ENCODE measurements around the gene ST3GAL2. TPM values are rescaled to one million over a fixed set of nuclear protein-coding genes. Genes with fewer than 3 reads are reported as not detected.
"Not testable (repeated sequence)": the region's sequence is repeated elsewhere in the genome, so short reads cannot be mapped to it uniquely, and the experiment has no call there.

Gene ST3GAL2
- total RNA-seq, 1 donor from 2014 or later: 67.6 TPM

DNA sequence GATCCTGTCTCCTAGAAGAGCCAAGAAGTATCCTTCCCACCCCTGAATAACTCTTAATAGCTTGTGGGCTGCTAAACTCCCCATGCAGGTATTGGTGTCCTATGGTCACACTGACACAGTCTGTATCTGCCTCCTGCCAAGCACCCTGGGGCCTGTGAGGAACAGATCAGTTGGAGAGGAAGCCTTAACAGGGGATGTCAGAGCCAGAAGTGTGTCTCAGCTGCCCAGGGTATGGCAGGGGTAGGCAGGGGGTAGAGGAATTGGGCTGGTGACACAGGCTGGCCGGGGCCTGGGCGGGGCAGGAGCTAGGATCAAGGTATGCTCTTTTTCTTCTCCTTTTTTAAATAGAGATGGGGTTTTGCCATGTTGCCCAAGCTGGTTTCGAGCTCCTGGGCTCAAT lies 47.5 kb downstream of the ST3GAL2 start:
- H3K27ac Mint-ChIP-seq (ENCODE audit: unreplicated experiment): peak overlapping the region; percentile 52

GRCh38 chr16:70390774-70391173 lies 48.1 kb downstream of the ST3GAL2 start:
- H3K4me1 Mint-ChIP-seq (ENCODE audit: unreplicated experiment): peaks cover 16% of the 10 kb centered on the region
- DNase-seq (ENCODE audit: extremely low spot score, unreplicated experiment): no peak
- TF ChIP-seq, protein P1, sequence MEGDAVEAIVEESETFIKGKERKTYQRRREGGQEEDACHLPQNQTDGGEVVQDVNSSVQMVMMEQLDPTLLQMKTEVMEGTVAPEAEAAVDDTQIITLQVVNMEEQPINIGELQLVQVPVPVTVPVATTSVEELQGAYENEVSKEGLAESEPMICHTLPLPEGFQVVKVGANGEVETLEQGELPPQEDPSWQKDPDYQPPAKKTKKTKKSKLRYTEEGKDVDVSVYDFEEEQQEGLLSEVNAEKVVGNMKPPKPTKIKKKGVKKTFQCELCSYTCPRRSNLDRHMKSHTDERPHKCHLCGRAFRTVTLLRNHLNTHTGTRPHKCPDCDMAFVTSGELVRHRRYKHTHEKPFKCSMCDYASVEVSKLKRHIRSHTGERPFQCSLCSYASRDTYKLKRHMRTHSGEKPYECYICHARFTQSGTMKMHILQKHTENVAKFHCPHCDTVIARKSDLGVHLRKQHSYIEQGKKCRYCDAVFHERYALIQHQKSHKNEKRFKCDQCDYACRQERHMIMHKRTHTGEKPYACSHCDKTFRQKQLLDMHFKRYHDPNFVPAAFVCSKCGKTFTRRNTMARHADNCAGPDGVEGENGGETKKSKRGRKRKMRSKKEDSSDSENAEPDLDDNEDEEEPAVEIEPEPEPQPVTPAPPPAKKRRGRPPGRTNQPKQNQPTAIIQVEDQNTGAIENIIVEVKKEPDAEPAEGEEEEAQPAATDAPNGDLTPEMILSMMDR (IDR thresholded peaks at IDR 0.05): no peak
- H3K27me3 Mint-ChIP-seq (ENCODE audit: unreplicated experiment): no peaks in the 10 kb centered on the region
- H3K4me3 Mint-ChIP-seq (ENCODE audit: unreplicated experiment): no peak overlapping the region
- H3K27ac Mint-ChIP-seq (ENCODE audit: unreplicated experiment): no peak overlapping the region
- peaks cover 21% of the 10 kb centered on the region for H3K36me3 Mint-ChIP-seq (ENCODE audit: unreplicated experiment)
- no peaks in the 10 kb centered on the region for H3K9me3 Mint-ChIP-seq (ENCODE audit: unreplicated experiment)

More for the DNA sequence above, 47.5 kb downstream of the ST3GAL2 start:
- TF ChIP-seq, protein P1 (IDR thresholded peaks at IDR 0.05): no peak
- Mint-ChIP-seq H3K9me3 (ENCODE audit: unreplicated experiment) (no peaks in the 10 kb centered on the region), H3K36me3 (ENCODE audit: unreplicated experiment) (peaks cover 22% of the 10 kb centered on the region), H3K27me3 (ENCODE audit: unreplicated experiment) (no peaks in the 10 kb centered on the region), H3K4me1 (ENCODE audit: unreplicated experiment) (peaks cover 16% of the 10 kb centered on the region), H3K4me3 (ENCODE audit: unreplicated experiment) (no peak overlapping the region)
- no peak for DNase-seq (ENCODE audit: extremely low spot score, unreplicated experiment)

- peaks cover 21% of the 10 kb centered on the region for H3K36me3 Mint-ChIP-seq (ENCODE audit: unreplicated experiment)
- H3K9me3 Mint-ChIP-seq (ENCODE audit: unreplicated experiment): no peaks in the 10 kb centered on the region
- TF ChIP-seq, protein P1 (IDR thresholded peaks at IDR 0.05): no peak
- H3K27ac Mint-ChIP-seq (ENCODE audit: unreplicated experiment): no peak overlapping the region
- H3K27me3 Mint-ChIP-seq (ENCODE audit: unreplicated experiment): no peaks in the 10 kb centered on the region
- H3K4me1 Mint-ChIP-seq (ENCODE audit: unreplicated experiment): peaks cover 16% of the 10 kb centered on the region
- H3K4me3 Mint-ChIP-seq (ENCODE audit: unreplicated experiment): no peak overlapping the region
- DNase-seq (ENCODE audit: extremely low spot score, unreplicated experiment): no peak
These were observed 50.8 kb downstream of the ST3GAL2 start for GRCh38 chr16:70388006-70388680.

- H3K36me3 Mint-ChIP-seq (ENCODE audit: unreplicated experiment): peaks cover 24% of the 10 kb centered on the region
- not testable (repeated sequence) for H3K9me3 Mint-ChIP-seq (ENCODE audit: unreplicated experiment)
These were observed 52.5 kb downstream of the ST3GAL2 start for GRCh38 chr16:70386289-70386986.

GRCh38 chr16:70383421-70383960 lies 55.4 kb downstream of the ST3GAL2 start:
- Mint-ChIP-seq H3K4me1 (ENCODE audit: unreplicated experiment) (peaks cover 18% of the 10 kb centered on the region), H3K27me3 (ENCODE audit: unreplicated experiment) (no peaks in the 10 kb centered on the region), H3K4me3 (ENCODE audit: unreplicated experiment) (no peak overlapping the region), H3K9me3 (ENCODE audit: unreplicated experiment) (no peaks in the 10 kb centered on the region), H3K27ac (ENCODE audit: unreplicated experiment) (no peak overlapping the region), H3K36me3 (ENCODE audit: unreplicated experiment) (peaks cover 23% of the 10 kb centered on the region)
- TF ChIP-seq, protein P1 (IDR thresholded peaks at IDR 0.05): no peak
- DNase-seq (ENCODE audit: extremely low spot score, unreplicated experiment): no peak

More at GRCh38 chr16:70386289-70386986, 52.5 kb downstream of the ST3GAL2 start:
- not testable (repeated sequence) for H3K27me3 Mint-ChIP-seq (ENCODE audit: unreplicated experiment); DNase-seq (ENCODE audit: extremely low spot score, unreplicated experiment); H3K4me1 Mint-ChIP-seq (ENCODE audit: unreplicated experiment); H3K27ac Mint-ChIP-seq (ENCODE audit: unreplicated experiment); H3K4me3 Mint-ChIP-seq (ENCODE audit: unreplicated experiment)
